Measurements from ENCODE around the gene CRB2.
"Not testable (repeated sequence)": the region's sequence is repeated elsewhere in the genome, so short reads cannot be mapped to it uniquely, and the experiment has no call there.

GRCh38 chr9:123333058-123333669 is 22.8 kb upstream of the CRB2 start:
- TF ChIP-seq CTCF, POLR2A (IDR thresholded peaks at IDR 0.05): not testable (repeated sequence)
